Duodenal mucosa (tissue), 2 donors: ENCODE data around the gene BICD2.

Experiments
- H3K27ac ChIP-seq: one replicate; pipeline ENCODE4 v1.7.0; 2013; ENCODE audit warnings: low read depth, low read length
- H3K27me3 ChIP-seq, 2 donors: one replicate each; pipeline ENCODE4 v1.7.0; 2013; ENCODE audit warnings: low read length in 2 of 2, control low read depth in 1 of 2; ENCODE audit not compliant: insufficient read depth in 2 of 2, control insufficient read depth in 1 of 2
- H3K36me3 ChIP-seq, 2 donors: one replicate each; pipeline ENCODE4 v1.7.0; 2013; ENCODE audit warnings: low read length in 2 of 2, control low read depth in 1 of 2; ENCODE audit not compliant: insufficient read depth in 2 of 2, control insufficient read depth in 1 of 2
- H3K4me1 ChIP-seq, 2 donors: one replicate each; pipeline ENCODE4 v1.7.0; 2013; ENCODE audit warnings: low read length in 2 of 2, control low read depth in 1 of 2; ENCODE audit not compliant: insufficient read depth in 2 of 2, control insufficient read depth in 1 of 2
- H3K4me3 ChIP-seq, 2 donors: one replicate each; pipeline ENCODE4 v1.7.0; 2013; ENCODE audit warnings: low read length in 2 of 2, low read depth in 1 of 2
- H3K9ac ChIP-seq, 2 donors: one replicate each; pipeline ENCODE4 v1.7.0; 2013; ENCODE audit warnings: low read length in 2 of 2, low read depth in 1 of 2
- H3K9me3 ChIP-seq, 2 donors: one replicate each; pipeline ENCODE4 v1.7.0; 2013; ENCODE audit warnings: low read length in 2 of 2, control low read depth in 1 of 2; ENCODE audit not compliant: control insufficient read depth in 1 of 2

The BICD2 gene

GRCh38 chr9:92707530-92707929 is 57.1 kb downstream of the BICD2 start:
- Histone ChIP-seq H3K27ac (no peak overlapping the region), H3K27me3 (no peaks in the 10 kb centered on the region), H3K4me1 (peaks cover 5 to 6% of the 10 kb centered on the region in 2 donors), H3K4me3 (no peak overlapping the region), H3K9ac (no peak overlapping the region), H3K9me3 (no peaks in the 10 kb centered on the region), H3K36me3 (peaks cover 7 to 16% of the 10 kb centered on the region in 2 donors)

GRCh38 chr9:92706218-92706940 is 58.3 kb downstream of the BICD2 start:
- Histone ChIP-seq H3K9me3 (no peaks in the 10 kb centered on the region), H3K9ac (no peak overlapping the region), H3K36me3 (peaks cover 7 to 16% of the 10 kb centered on the region in 2 donors), H3K27me3 (no peaks in the 10 kb centered on the region), H3K4me1 (no peaks in the 10 kb centered on the region), H3K4me3 (no peak overlapping the region), H3K27ac (no peak overlapping the region)

- Histone ChIP-seq H3K9me3 (no peaks in the 10 kb centered on the region), H3K9ac (no peak overlapping the region), H3K4me3 (no peak overlapping the region), H3K27ac (no peak overlapping the region), H3K4me1 (no peaks in the 10 kb centered on the region), H3K27me3 (no peaks in the 10 kb centered on the region), H3K36me3 (peaks cover 2% of the 10 kb centered on the region in 2 donors)
Observed at GRCh38 chr9:92704528-92704927, 60.1 kb downstream of the BICD2 start.

- no peaks in the 10 kb centered on the region for H3K27me3 ChIP-seq
- H3K4me3 ChIP-seq, result no peak overlapping the region
- no peak overlapping the region for H3K27ac ChIP-seq
- H3K9ac ChIP-seq, result no peak overlapping the region
- peaks cover 5 to 12% of the 10 kb centered on the region in 2 donors for H3K9me3 ChIP-seq
- H3K4me1 ChIP-seq, result no peaks in the 10 kb centered on the region
- H3K36me3 ChIP-seq, result no peaks in the 10 kb centered on the region
Observed at GRCh38 chr9:92696619-92697018, 68.0 kb downstream of the BICD2 start.

- Histone ChIP-seq H3K27ac (no peak overlapping the region), H3K36me3 (no peaks in the 10 kb centered on the region), H3K4me3 (no peak overlapping the region), H3K9ac (no peak overlapping the region), H3K27me3 (no peaks in the 10 kb centered on the region), H3K4me1 (no peaks in the 10 kb centered on the region), H3K9me3 (peaks cover 0 to 2% of the 10 kb centered on the region in 2 donors)
Observed at GRCh38 chr9:92686954-92687353, 77.7 kb downstream of the BICD2 start.

- no peaks in the 10 kb centered on the region for H3K27me3 ChIP-seq
- H3K9me3 ChIP-seq, result no peaks in the 10 kb centered on the region
- no peak overlapping the region for H3K27ac ChIP-seq
- H3K36me3 ChIP-seq, result no peaks in the 10 kb centered on the region
- H3K9ac ChIP-seq, result no peak overlapping the region
- no peaks in the 10 kb centered on the region for H3K4me1 ChIP-seq
- no peak overlapping the region for H3K4me3 ChIP-seq
Observed at GRCh38 chr9:92685022-92685421, 79.6 kb downstream of the BICD2 start.

- no peaks in the 10 kb centered on the region for H3K4me1 ChIP-seq
- no peaks in the 10 kb centered on the region for H3K36me3 ChIP-seq
- no peak overlapping the region for H3K4me3 ChIP-seq
- no peak overlapping the region for H3K27ac ChIP-seq
- H3K9me3 ChIP-seq, result no peaks in the 10 kb centered on the region
- H3K27me3 ChIP-seq, result no peaks in the 10 kb centered on the region
- H3K9ac ChIP-seq, result no peak overlapping the region
Observed at GRCh38 chr9:92682269-92682668, 82.4 kb downstream of the BICD2 start.

- H3K4me1 ChIP-seq, result no peaks in the 10 kb centered on the region
- H3K27me3 ChIP-seq, result no peaks in the 10 kb centered on the region
- no peak overlapping the region for H3K9ac ChIP-seq
- H3K36me3 ChIP-seq, result no peaks in the 10 kb centered on the region
- no peaks in the 10 kb centered on the region for H3K9me3 ChIP-seq
- no peak overlapping the region for H3K4me3 ChIP-seq
- no peak overlapping the region for H3K27ac ChIP-seq
Observed at GRCh38 chr9:92680166-92681119, 84.2 kb downstream of the BICD2 start.

GRCh38 chr9:92679413-92680165 is 85.0 kb downstream of the BICD2 start:
- Histone ChIP-seq H3K9me3 (no peaks in the 10 kb centered on the region), H3K27ac (no peak overlapping the region), H3K27me3 (no peaks in the 10 kb centered on the region)

More at GRCh38 chr9:92679413-92680165, 85.0 kb downstream of the BICD2 start:
- Histone ChIP-seq H3K4me1 (no peaks in the 10 kb centered on the region), H3K4me3 (no peak overlapping the region), H3K9ac (no peak overlapping the region), H3K36me3 (no peaks in the 10 kb centered on the region)
